HepG2 (cell line): ENCODE results near the gene GDI1. TPM values are rescaled to one million over a fixed set of nuclear protein-coding genes. Genes with fewer than 3 reads are reported as not detected.

Source experiments
- AKNA ChIP-seq: sonication (generic); formaldehyde crosslinking; IDR thresholded peaks from 2 replicates; pipeline ENCODE4 v1.4.0; 2020; ENCODE audit warnings: missing genetic modification reagents, borderline replicate concordance
- FOXA3 ChIP-seq: IDR thresholded peaks from 2 replicates; pipeline ENCODE4 v1.6.1; 2016; ENCODE audit warnings: missing genetic modification reagents, missing compliant biosample characterization
- JARID2 ChIP-seq: sonication (generic); formaldehyde crosslinking; IDR thresholded peaks from 2 replicates; pipeline ENCODE4 v1.8.1; 2023; ENCODE audit warnings: missing genetic modification reagents, inconsistent platforms; ENCODE audit not compliant: insufficient replicate concordance
- KDM1A ChIP-seq: IDR thresholded peaks from 2 replicates; pipeline ENCODE4 v1.6.1; 2016; ENCODE audit warnings: missing compliant biosample characterization
- MAF1 ChIP-seq: sonication (generic); formaldehyde crosslinking; IDR thresholded peaks from 2 replicates; pipeline ENCODE4 v1.5.0; 2020; ENCODE audit warnings: missing genetic modification reagents, borderline replicate concordance
- MIXL1 ChIP-seq: IDR thresholded peaks from 2 replicates; pipeline ENCODE4 v1.6.1; 2016
- MYC ChIP-seq: sonication (generic); formaldehyde crosslinking; IDR thresholded peaks from 2 replicates; pipeline ENCODE4 v1.9.0; 2021; ENCODE audit warnings: missing genetic modification reagents, borderline replicate concordance
- PCBP1 ChIP-seq: fragments of 200-400 bp; formaldehyde crosslinking; IDR thresholded peaks from 2 replicates; pipeline ENCODE4 v1.6.1; 2017; ENCODE audit warnings: mild to moderate bottlenecking, low read depth, low read length, borderline replicate concordance
- PLSCR1 ChIP-seq: sonication (generic); formaldehyde crosslinking; IDR thresholded peaks from 2 replicates; pipeline ENCODE4 v1.5.0; 2020; ENCODE audit warnings: missing genetic modification reagents, mild to moderate bottlenecking, borderline replicate concordance
- SPEN ChIP-seq: sonication (generic); formaldehyde crosslinking; IDR thresholded peaks from 2 replicates; pipeline ENCODE4 v1.5.1; 2020; ENCODE audit warnings: low read depth, mild to moderate bottlenecking, missing genetic modification reagents
- ZFP82 ChIP-seq: sonication (generic); formaldehyde crosslinking; IDR thresholded peaks from 2 replicates; pipeline ENCODE4 v1.5.1; 2020; ENCODE audit warnings: mild to moderate bottlenecking, missing genetic modification reagents, borderline replicate concordance
- ZNF414 ChIP-seq: sonication (generic); formaldehyde crosslinking; IDR thresholded peaks from 2 replicates; pipeline ENCODE4 v1.5.0; 2020; ENCODE audit warnings: missing genetic modification reagents
- ZNF562 ChIP-seq: sonication (generic); formaldehyde crosslinking; IDR thresholded peaks from 2 replicates; pipeline ENCODE4 v1.8.0; 2022; ENCODE audit warnings: missing genetic modification reagents, borderline replicate concordance
- ZNF687 ChIP-seq: sonication (generic); formaldehyde crosslinking; IDR thresholded peaks from 2 replicates; pipeline ENCODE4 v1.5.1; 2020; ENCODE audit warnings: mild to moderate bottlenecking, missing genetic modification reagents, moderate library complexity
- ZNF773 ChIP-seq: sonication (generic); formaldehyde crosslinking; IDR thresholded peaks from 2 replicates; pipeline ENCODE4 v1.4.0; 2020; ENCODE audit warnings: missing genetic modification reagents, borderline replicate concordance
- ZNF883 ChIP-seq: sonication (generic); formaldehyde crosslinking; IDR thresholded peaks from 2 replicates; pipeline ENCODE4 v1.5.1; 2020; ENCODE audit warnings: mild to moderate bottlenecking, missing genetic modification reagents; ENCODE audit errors: not compliant biosample characterization
- polyA plus RNA-seq, 8 experiments: library from polyadenylated mRNA; depleted of rRNA in 3 of 8; stranded (reverse) in 7 of 8; unstranded in 1 of 8; fragments of >200 nt; fragmentation: Illumina TruSeq in 4 of 8; extraction: Trizol in 4 of 8; gene quantifications; 2 replicates each; pipeline versions ENCODE4 v1.2.1 to v1.2.3, GENCODE V29; 2011 to 2016; ENCODE audit warnings: low read depth in 4 of 8, missing spikeins in 1 of 8, mixed read lengths in 1 of 8; ENCODE audit not compliant: insufficient read depth in 1 of 8
- total RNA-seq, 5 experiments: library from RNA; depleted of rRNA; stranded (reverse); fragments of >200 nt; fragmentation: Illumina TruSeq; extraction: Trizol; gene quantifications; 2 replicates each; pipeline ENCODE4 v1.2.3, GENCODE V29; 2016; ENCODE audit warnings: low read depth in 1 of 5

GDI1 gene
- total and polyA plus RNA-seq, 2 of the 13 experiments (the other 11 are each of a cell fraction or from before 2014, with no cell fraction given), result 17.4 to 105 TPM

- TF ChIP-seq ZNF883 (no peak), MIXL1 (CRISPR knock-in tag) (no peak), PCBP1 (no peak), FOXA3 (CRISPR knock-in tag) (no peak), SPEN (peak; percentile 65; the same call in 1 of the 2 replicates), MYC (CRISPR knock-in tag) (peak; percentile 71; the same call in 1 of the 2 replicates), ZNF562 (no peak), AKNA (CRISPR knock-in tag) (no peak), PLSCR1 (CRISPR knock-in tag) (no peak), ZNF773 (CRISPR knock-in tag) (no peak), ZFP82 (CRISPR knock-in tag) (no peak; the same call in 1 of the 2 replicates), KDM1A (CRISPR knock-in tag) (no peak), MAF1 (CRISPR knock-in tag) (no peak), JARID2 (no peak), ZNF687 (CRISPR knock-in tag) (peak; percentile 87), ZNF414 (no peak)
Measured at GRCh38 chrX:154428176-154429171, 8.5 kb upstream of the GDI1 start, which contains the start of gene ATP6AP1 (continued).
